Measurements from ENCODE around the gene DBT. TPM values are rescaled to one million over a fixed set of nuclear protein-coding genes. Genes with fewer than 3 reads are reported as not detected.

The DBT gene
- total RNA-seq, 1 experiment from 2014 or later, result 20.3 TPM

DNA sequence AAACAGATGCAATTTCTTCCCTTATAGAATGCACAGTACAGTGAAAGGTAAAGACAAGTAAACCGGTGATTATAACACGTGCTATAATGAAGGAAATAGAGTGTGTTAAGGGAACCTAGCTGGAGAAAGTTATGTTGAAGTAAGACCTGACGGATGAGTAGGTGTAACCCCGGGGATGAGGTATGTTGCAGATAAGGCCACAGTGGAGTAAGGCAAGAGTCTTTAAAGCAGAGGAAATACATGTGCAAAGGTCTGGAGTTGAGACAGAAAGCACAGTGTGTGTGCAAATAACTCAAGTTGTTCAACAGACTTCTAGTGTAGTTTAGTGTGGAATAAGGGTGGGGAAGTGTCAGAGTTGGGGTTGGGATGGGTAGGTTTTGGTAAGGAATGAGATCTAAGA is 2.9 kb downstream of the DBT start:
- H2AFZ ChIP-seq (ENCODE audit: low read length), result no peak overlapping the region
- H3K14ac ChIP-seq (ENCODE audit: insufficient read depth, low read length), result no peak overlapping the region
- no peak overlapping the region for H4K91ac ChIP-seq (ENCODE audit: insufficient read length, low read depth, low read length)
- H3K27me3 Mint-ChIP-seq (ENCODE audit: low read depth), result no peaks in the 10 kb centered on the region
- H3K56ac ChIP-seq (ENCODE audit: insufficient read length, low read depth, low read length), result no peak overlapping the region
- peaks cover 0 to 6% (median 0%) of the 10 kb centered on the region in 3 experiments; a peak in 2 of 7 replicates for H3K36me3 Mint-ChIP-seq (ENCODE audit: insufficient read depth in 1 of 3, low read depth in 3 of 3)
- no peaks in the 10 kb centered on the region for H3K27me3 ChIP-seq (ENCODE audit: insufficient read depth, low read length)
- H2BK120ac ChIP-seq (ENCODE audit: low read depth, low read length, poor library complexity, severe bottlenecking), result no peak overlapping the region
- peaks cover 9% of the 10 kb centered on the region for H3K23me2 ChIP-seq (ENCODE audit: insufficient read length, low read depth, low read length, poor library complexity, severe bottlenecking)
- H3K79me2 ChIP-seq (ENCODE audit: insufficient read depth, low read length), result peaks cover 7% of the 10 kb centered on the region; the same call in 1 of the 2 replicates
- no peaks in the 10 kb centered on the region for H3K9me3 ChIP-seq (ENCODE audit: control insufficient read depth, low read depth, low read length)
- no CpG with 5 or more reads among the region's 4 CpGs for WGBS (ENCODE audit: extremely low coverage, insufficient read length, low lambda C conversion rate)
- H3K79me1 ChIP-seq (ENCODE audit: insufficient read depth, low read depth, low read length, poor library complexity, severe bottlenecking), result peaks cover 10% of the 10 kb centered on the region
- peak overlapping the region; percentile 4 for H3K9ac ChIP-seq (ENCODE audit: extremely low read depth, insufficient read length, low read length)
- H3K4ac ChIP-seq (ENCODE audit: low read depth, low read length), result no peak overlapping the region
- no peak overlapping the region for H2BK12ac ChIP-seq (ENCODE audit: insufficient read length, low read depth, low read length)
- no peaks in the 10 kb centered on the region; a peak in 1 of 4 replicates for H3K4me1 Mint-ChIP-seq
- no peaks in the 10 kb centered on the region for H3K4me1 ChIP-seq (ENCODE audit: insufficient read depth, low read length)
- no peak for DNase-seq
- no peak overlapping the region for H2BK15ac ChIP-seq (ENCODE audit: low read depth, low read length)
- no peak overlapping the region for H4K8ac ChIP-seq (replicated peaks; ENCODE audit: insufficient read length, low read depth, low read length)
- no peaks in the 10 kb centered on the region for H4K20me1 ChIP-seq (ENCODE audit: control insufficient read depth, insufficient read depth, insufficient read length)
- no peak overlapping the region for H3K4me2 ChIP-seq (ENCODE audit: insufficient read depth, insufficient read length, low read length)
- H3K18ac ChIP-seq (ENCODE audit: insufficient read length, low read depth, low read length), result no peak overlapping the region
- H2BK5ac ChIP-seq (ENCODE audit: insufficient read length, low read length), result no peak overlapping the region
- H3K9me3 Mint-ChIP-seq, result no peaks in the 10 kb centered on the region
- H3K23ac ChIP-seq (ENCODE audit: insufficient read length, low read depth, low read length), result no peak overlapping the region
- TF ChIP-seq, protein P1, sequence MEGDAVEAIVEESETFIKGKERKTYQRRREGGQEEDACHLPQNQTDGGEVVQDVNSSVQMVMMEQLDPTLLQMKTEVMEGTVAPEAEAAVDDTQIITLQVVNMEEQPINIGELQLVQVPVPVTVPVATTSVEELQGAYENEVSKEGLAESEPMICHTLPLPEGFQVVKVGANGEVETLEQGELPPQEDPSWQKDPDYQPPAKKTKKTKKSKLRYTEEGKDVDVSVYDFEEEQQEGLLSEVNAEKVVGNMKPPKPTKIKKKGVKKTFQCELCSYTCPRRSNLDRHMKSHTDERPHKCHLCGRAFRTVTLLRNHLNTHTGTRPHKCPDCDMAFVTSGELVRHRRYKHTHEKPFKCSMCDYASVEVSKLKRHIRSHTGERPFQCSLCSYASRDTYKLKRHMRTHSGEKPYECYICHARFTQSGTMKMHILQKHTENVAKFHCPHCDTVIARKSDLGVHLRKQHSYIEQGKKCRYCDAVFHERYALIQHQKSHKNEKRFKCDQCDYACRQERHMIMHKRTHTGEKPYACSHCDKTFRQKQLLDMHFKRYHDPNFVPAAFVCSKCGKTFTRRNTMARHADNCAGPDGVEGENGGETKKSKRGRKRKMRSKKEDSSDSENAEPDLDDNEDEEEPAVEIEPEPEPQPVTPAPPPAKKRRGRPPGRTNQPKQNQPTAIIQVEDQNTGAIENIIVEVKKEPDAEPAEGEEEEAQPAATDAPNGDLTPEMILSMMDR (conservative IDR thresholded peaks at IDR 0.05), result no peak
- no peak overlapping the region for H4K5ac ChIP-seq (ENCODE audit: insufficient read length, low read depth, low read length)
- peak overlapping the region in 1 of 3 experiments; percentile 5; a peak in 2 of 7 replicates for H3K27ac Mint-ChIP-seq
- no peak overlapping the region for H3K27ac ChIP-seq (ENCODE audit: insufficient read length, low read depth, low read length)
- H3T11ph ChIP-seq (ENCODE audit: low read length), result no peak overlapping the region
- H3K4me3 Mint-ChIP-seq, result no peak overlapping the region
- no peak overlapping the region for H2AK5ac ChIP-seq (ENCODE audit: insufficient read length, low read length)
- no peak overlapping the region for H2BK20ac ChIP-seq (ENCODE audit: low read depth, low read length, poor library complexity, severe bottlenecking)

Data from H9 (cell line).